Measurements from ENCODE around the gene DCAF5.

Gene DCAF5

GRCh38 chr14:69041783-69042182 lies 111.1 kb downstream of the DCAF5 start:
- no peak overlapping the region for H3K9ac ChIP-seq (ENCODE audit: insufficient read length, low read depth)
- no peak overlapping the region for H3K4me3 ChIP-seq (ENCODE audit: insufficient read length, low read depth)
- H3K36me3 ChIP-seq (ENCODE audit: insufficient read depth, insufficient read length, low read length), result no peaks in the 10 kb centered on the region
- DNase-seq (ENCODE audit: low read depth, low spot score), result no peak
- no peaks in the 10 kb centered on the region for H3K27me3 ChIP-seq (ENCODE audit: insufficient read depth, insufficient read length)
- no peaks in the 10 kb centered on the region for H3K9me3 ChIP-seq (ENCODE audit: insufficient read depth, low read length)
- TF ChIP-seq ZNF274 (IDR thresholded peaks at IDR 0.05; ENCODE audit: low read depth, low read length) (no peak), SUZ12 (IDR thresholded peaks at IDR 0.05; ENCODE audit: extremely low read depth, insufficient read depth, insufficient read length) (no peak), YY1 (IDR thresholded peaks at IDR 0.05; ENCODE audit: insufficient read depth, insufficient read length) (no peak)
- H3K4me1 ChIP-seq (ENCODE audit: insufficient read depth, insufficient read length), result peaks cover 18% of the 10 kb centered on the region

GRCh38 chr14:69040353-69040752 lies 112.6 kb downstream of the DCAF5 start:
- no peaks in the 10 kb centered on the region for H3K36me3 ChIP-seq (ENCODE audit: insufficient read depth, insufficient read length, low read length)
- peaks cover 19% of the 10 kb centered on the region for H3K4me1 ChIP-seq (ENCODE audit: insufficient read depth, insufficient read length)
- H3K9ac ChIP-seq (ENCODE audit: insufficient read length, low read depth), result no peak overlapping the region
- no peak overlapping the region for H3K4me3 ChIP-seq (ENCODE audit: insufficient read length, low read depth)
- H3K9me3 ChIP-seq (ENCODE audit: insufficient read depth, low read length), result no peaks in the 10 kb centered on the region
- no peaks in the 10 kb centered on the region for H3K27me3 ChIP-seq (ENCODE audit: insufficient read depth, insufficient read length)
- TF ChIP-seq ZNF274 (IDR thresholded peaks at IDR 0.05; ENCODE audit: low read depth, low read length) (no peak), SUZ12 (IDR thresholded peaks at IDR 0.05; ENCODE audit: extremely low read depth, insufficient read depth, insufficient read length) (no peak), YY1 (IDR thresholded peaks at IDR 0.05; ENCODE audit: insufficient read depth, insufficient read length) (no peak)
- DNase-seq (ENCODE audit: low read depth, low spot score), result no peak

GRCh38 chr14:69039288-69039628 lies 113.7 kb downstream of the DCAF5 start:
- Histone ChIP-seq H3K4me1 (ENCODE audit: insufficient read depth, insufficient read length) (peaks cover 19% of the 10 kb centered on the region), H3K9ac (ENCODE audit: insufficient read length, low read depth) (no peak overlapping the region)

GRCh38 chr14:69038455-69039287 lies 114.2 kb downstream of the DCAF5 start:
- Histone ChIP-seq H3K4me3 (ENCODE audit: insufficient read length, low read depth) (no peak overlapping the region), H3K36me3 (ENCODE audit: insufficient read depth, insufficient read length, low read length) (no peaks in the 10 kb centered on the region), H3K9ac (ENCODE audit: insufficient read length, low read depth) (no peak overlapping the region), H3K27me3 (ENCODE audit: insufficient read depth, insufficient read length) (no peaks in the 10 kb centered on the region), H3K4me1 (ENCODE audit: insufficient read depth, insufficient read length) (peaks cover 15% of the 10 kb centered on the region), H3K9me3 (ENCODE audit: insufficient read depth, low read length) (no peaks in the 10 kb centered on the region)
- TF ChIP-seq YY1 (IDR thresholded peaks at IDR 0.05; ENCODE audit: insufficient read depth, insufficient read length) (no peak), ZNF274 (IDR thresholded peaks at IDR 0.05; ENCODE audit: low read depth, low read length) (no peak), SUZ12 (IDR thresholded peaks at IDR 0.05; ENCODE audit: extremely low read depth, insufficient read depth, insufficient read length) (no peak)
- no peak for DNase-seq (ENCODE audit: low read depth, low spot score)

More at GRCh38 chr14:69039288-69039628, 113.7 kb downstream of the DCAF5 start:
- DNase-seq (ENCODE audit: low read depth, low spot score), result no peak
- Histone ChIP-seq H3K4me3 (ENCODE audit: insufficient read length, low read depth) (no peak overlapping the region), H3K9me3 (ENCODE audit: insufficient read depth, low read length) (no peaks in the 10 kb centered on the region), H3K27me3 (ENCODE audit: insufficient read depth, insufficient read length) (no peaks in the 10 kb centered on the region), H3K36me3 (ENCODE audit: insufficient read depth, insufficient read length, low read length) (no peaks in the 10 kb centered on the region)
- TF ChIP-seq SUZ12 (IDR thresholded peaks at IDR 0.05; ENCODE audit: extremely low read depth, insufficient read depth, insufficient read length) (no peak), ZNF274 (IDR thresholded peaks at IDR 0.05; ENCODE audit: low read depth, low read length) (no peak), YY1 (IDR thresholded peaks at IDR 0.05; ENCODE audit: insufficient read depth, insufficient read length) (no peak)

GRCh38 chr14:69037790-69038454 lies 115.0 kb downstream of the DCAF5 start:
- Histone ChIP-seq H3K36me3 (ENCODE audit: insufficient read depth, insufficient read length, low read length) (no peaks in the 10 kb centered on the region), H3K9me3 (ENCODE audit: insufficient read depth, low read length) (no peaks in the 10 kb centered on the region), H3K4me3 (ENCODE audit: insufficient read length, low read depth) (no peak overlapping the region), H3K27me3 (ENCODE audit: insufficient read depth, insufficient read length) (no peaks in the 10 kb centered on the region), H3K4me1 (ENCODE audit: insufficient read depth, insufficient read length) (peaks cover 15% of the 10 kb centered on the region), H3K9ac (ENCODE audit: insufficient read length, low read depth) (no peak overlapping the region)
- TF ChIP-seq YY1 (IDR thresholded peaks at IDR 0.05; ENCODE audit: insufficient read depth, insufficient read length), result no peak
- no peak for TF ChIP-seq ZNF274 (IDR thresholded peaks at IDR 0.05; ENCODE audit: low read depth, low read length)
- no peak for TF ChIP-seq SUZ12 (IDR thresholded peaks at IDR 0.05; ENCODE audit: extremely low read depth, insufficient read depth, insufficient read length)
- DNase-seq (ENCODE audit: low read depth, low spot score), result no peak

- H3K9me3 ChIP-seq (ENCODE audit: insufficient read depth, low read length), result no peaks in the 10 kb centered on the region
- no peak overlapping the region for H3K9ac ChIP-seq (ENCODE audit: insufficient read length, low read depth)
- no peak overlapping the region for H3K4me3 ChIP-seq (ENCODE audit: insufficient read length, low read depth)
- no peaks in the 10 kb centered on the region for H3K36me3 ChIP-seq (ENCODE audit: insufficient read depth, insufficient read length, low read length)
- no peaks in the 10 kb centered on the region for H3K27me3 ChIP-seq (ENCODE audit: insufficient read depth, insufficient read length)
- TF ChIP-seq SUZ12 (IDR thresholded peaks at IDR 0.05; ENCODE audit: extremely low read depth, insufficient read depth, insufficient read length) (no peak), ZNF274 (IDR thresholded peaks at IDR 0.05; ENCODE audit: low read depth, low read length) (no peak), YY1 (IDR thresholded peaks at IDR 0.05; ENCODE audit: insufficient read depth, insufficient read length) (no peak)
- no peak for DNase-seq (ENCODE audit: low read depth, low spot score)
- H3K4me1 ChIP-seq (ENCODE audit: insufficient read depth, insufficient read length), result peaks cover 15% of the 10 kb centered on the region
These were observed 116.0 kb downstream of the DCAF5 start for GRCh38 chr14:69036757-69037506.

Data from NT2/D1 (cell line).